Putamen (tissue), 1 donor: Measurements from ENCODE around the gene LRP2BP.
"Not testable (repeated sequence)": the region's sequence is repeated elsewhere in the genome, so short reads cannot be mapped to it uniquely, and the experiment has no call there.

Experiments used
- DNase-seq: peaks from one replicate; pipeline ENCODE4 v3.0.0-alpha.2; 2016; ENCODE audit warnings: low spot score

Gene LRP2BP

GRCh38 chr4:185325721-185326120 lies 70.0 kb downstream of the LRP2BP start:
- DNase-seq: not testable (repeated sequence)

- DNase-seq: not testable (repeated sequence)
These were observed 71.4 kb downstream of the LRP2BP start for GRCh38 chr4:185324361-185324760.

GRCh38 chr4:185323606-185324005 lies 72.1 kb downstream of the LRP2BP start:
- DNase-seq: no peak

GRCh38 chr4:185322803-185323202 lies 72.9 kb downstream of the LRP2BP start:
- DNase-seq: no peak

- peak; percentile 57 for DNase-seq
These were observed 77.0 kb downstream of the LRP2BP start for GRCh38 chr4:185318679-185319078.

- DNase-seq: no peak
These were observed 77.8 kb downstream of the LRP2BP start for GRCh38 chr4:185317880-185318279.

- DNase-seq: not testable (repeated sequence)
These were observed 78.3 kb downstream of the LRP2BP start for GRCh38 chr4:185317462-185317861.
